GM20000 (cell line): ENCODE results near the gene ROPN1B.
"Not testable (repeated sequence)": the region's sequence is repeated elsewhere in the genome, so short reads cannot be mapped to it uniquely, and the experiment has no call there.

Experiments used
- DNase-seq: peaks from one replicate; pipeline ENCODE4 v3.0.0; 2012; ENCODE audit warnings: low spot score
- CTCF ChIP-seq: IDR thresholded peaks from 2 replicates; pipeline ENCODE4 v1.5.1; 2012; ENCODE audit warnings: mild to moderate bottlenecking, control low read depth; ENCODE audit errors: extremely low read depth, missing control alignments

Gene ROPN1B

GRCh38 chr3:125951176-125951575 lies 17.8 kb upstream of the ROPN1B start:
- not testable (repeated sequence) for DNase-seq

GRCh38 chr3:125957020-125957419 lies 12.0 kb upstream of the ROPN1B start:
- not testable (repeated sequence) for DNase-seq

- DNase-seq: no peak
- no peak for TF ChIP-seq CTCF
These were observed 11.1 kb upstream of the ROPN1B start for GRCh38 chr3:125957674-125958510.

- no peak for TF ChIP-seq CTCF
- DNase-seq: no peak
These were observed 10.3 kb upstream of the ROPN1B start for GRCh38 chr3:125958511-125959316.

- DNase-seq: no peak
- TF ChIP-seq CTCF: no peak
These were observed 9.5 kb upstream of the ROPN1B start for GRCh38 chr3:125959317-125960065.

GRCh38 chr3:125960066-125960424 lies 8.9 kb upstream of the ROPN1B start:
- DNase-seq: no peak
- no peak for TF ChIP-seq CTCF

- TF ChIP-seq CTCF: no peak
- no peak for DNase-seq
These were observed 8.3 kb upstream of the ROPN1B start for GRCh38 chr3:125960456-125961288.

- no peak for DNase-seq
- TF ChIP-seq CTCF: no peak
These were observed 7.7 kb upstream of the ROPN1B start for GRCh38 chr3:125961289-125961589.

- DNase-seq: not testable (repeated sequence)
These were observed 5.1 kb upstream of the ROPN1B start for GRCh38 chr3:125963834-125964233.
